Neural cell (in vitro differentiated cells): ENCODE data around the gene FAM153A.
"Not testable (repeated sequence)": the region's sequence is repeated elsewhere in the genome, so short reads cannot be mapped to it uniquely, and the experiment has no call there.

Experiments used
- EZH2 ChIP-seq: fragments of 200-600, 300-800 bp; shearing (Covaris generic), sonication (generic); IDR thresholded peaks from 2 replicates; pipeline ENCODE4 v1.6.1; 2014; ENCODE audit warnings: antibody characterized with exemption, low read length, borderline replicate concordance, mild to moderate bottlenecking; ENCODE audit not compliant: insufficient read depth, poor library complexity, severe bottlenecking
- POLR2AphosphoS5 ChIP-seq: IDR thresholded peaks from 2 replicates; pipeline ENCODE4 v1.6.1; 2012
- TAF1 ChIP-seq: IDR thresholded peaks from 2 replicates; pipeline ENCODE4 v1.6.1; 2012; ENCODE audit warnings: low read depth
- TF ChIP-seq, protein P1 (sequence below): fragments of 450-650 bp; IDR thresholded peaks from 2 replicates; pipeline ENCODE4 v1.5.1; 2014; ENCODE audit warnings: antibody characterized with exemption, mild to moderate bottlenecking, moderate library complexity; ENCODE audit not compliant: poor library complexity, severe bottlenecking

DNA sequence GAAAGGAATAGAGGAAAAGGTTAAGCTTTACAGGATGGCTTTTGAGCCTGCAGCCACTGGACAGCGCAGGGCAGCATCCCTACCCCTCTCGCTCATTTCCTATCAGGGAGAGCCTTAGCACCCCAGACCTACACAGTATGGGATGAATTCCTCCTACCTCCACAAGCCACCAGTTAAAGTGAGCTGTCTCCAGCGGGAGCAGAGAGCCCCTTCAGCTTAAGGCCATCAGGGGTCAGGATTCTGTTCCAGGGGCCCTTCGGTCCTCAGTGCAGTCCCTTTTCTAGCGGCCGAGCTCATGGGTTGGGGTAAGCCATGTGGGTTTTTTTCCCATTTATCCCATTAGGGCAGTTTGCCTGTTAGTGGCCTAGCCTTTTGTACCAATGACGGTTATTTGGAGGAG is 89.7 kb downstream of the FAM153A start:
- not testable (repeated sequence) for TF ChIP-seq TAF1, POLR2AphosphoS5, EZH2
- TF ChIP-seq, protein P1, sequence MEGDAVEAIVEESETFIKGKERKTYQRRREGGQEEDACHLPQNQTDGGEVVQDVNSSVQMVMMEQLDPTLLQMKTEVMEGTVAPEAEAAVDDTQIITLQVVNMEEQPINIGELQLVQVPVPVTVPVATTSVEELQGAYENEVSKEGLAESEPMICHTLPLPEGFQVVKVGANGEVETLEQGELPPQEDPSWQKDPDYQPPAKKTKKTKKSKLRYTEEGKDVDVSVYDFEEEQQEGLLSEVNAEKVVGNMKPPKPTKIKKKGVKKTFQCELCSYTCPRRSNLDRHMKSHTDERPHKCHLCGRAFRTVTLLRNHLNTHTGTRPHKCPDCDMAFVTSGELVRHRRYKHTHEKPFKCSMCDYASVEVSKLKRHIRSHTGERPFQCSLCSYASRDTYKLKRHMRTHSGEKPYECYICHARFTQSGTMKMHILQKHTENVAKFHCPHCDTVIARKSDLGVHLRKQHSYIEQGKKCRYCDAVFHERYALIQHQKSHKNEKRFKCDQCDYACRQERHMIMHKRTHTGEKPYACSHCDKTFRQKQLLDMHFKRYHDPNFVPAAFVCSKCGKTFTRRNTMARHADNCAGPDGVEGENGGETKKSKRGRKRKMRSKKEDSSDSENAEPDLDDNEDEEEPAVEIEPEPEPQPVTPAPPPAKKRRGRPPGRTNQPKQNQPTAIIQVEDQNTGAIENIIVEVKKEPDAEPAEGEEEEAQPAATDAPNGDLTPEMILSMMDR: not testable (repeated sequence)
